Caco-2 (cell line): ENCODE results near the gene SEMA3F. TPM values are rescaled to one million over a fixed set of nuclear protein-coding genes. Genes with fewer than 3 reads are reported as not detected.

Experiments used
- BruUV-seq: library from RNA; stranded (reverse); fragments of 400-500 nt; replicated peaks from 2 replicates; lab custom pipeline; 2021; lab: Mats Ljungman, UMichigan
- CTCF ChIA-PET: fragments of 300-600 bp; sonication (Branson Sonifier 250); formaldehyde crosslinking; loops from one replicate; lab custom pipeline; 2022; ENCODE audit warnings: antibody characterized with exemption; lab: Charles Lee
- POLR2A ChIA-PET: fragments of 300-600 bp; sonication (Branson Sonifier 250); formaldehyde crosslinking; loops from one replicate; lab custom pipeline; 2022; ENCODE audit warnings: antibody characterized with exemption; lab: Charles Lee
- DNase-seq, 2 experiments: peaks; one replicate each; pipeline versions ENCODE4 v3.0.0 to v3.0.0-alpha.2; 2020 to 2022
- H3K27me3 ChIP-seq: replicated peaks from 2 replicates; pipeline ENCODE4 v1.6.0; 2011; ENCODE audit warnings: low read length; ENCODE audit not compliant: control insufficient read depth, insufficient read depth
- H3K36me3 ChIP-seq: 2 replicates; pipeline ENCODE4 v1.5.1; 2011; ENCODE audit warnings: low read length; ENCODE audit not compliant: control insufficient read depth, insufficient read depth
- H3K4me1 ChIP-seq: fragments of 250-450 bp; sonication (Bioruptor Pico); 2 replicates; pipeline ENCODE4 v1.5.1; 2020; ENCODE audit warnings: mild to moderate bottlenecking
- H3K4me3 ChIP-seq: 2 replicates; pipeline ENCODE4 v1.5.1; 2011; ENCODE audit warnings: low read depth, mild to moderate bottlenecking, control low read depth, low read length
- H3K9me3 ChIP-seq: fragments of 250-450 bp; sonication (Bioruptor Pico); 2 replicates; pipeline ENCODE4 v1.5.1; 2020; ENCODE audit warnings: mild to moderate bottlenecking, moderate library complexity
- H3K27ac Mint-ChIP-seq: one replicate; pipeline ENCODE4 v1.8.0; 2022; ENCODE audit warnings: mixed read lengths; ENCODE audit not compliant: unreplicated experiment
- H3K27me3 Mint-ChIP-seq: one replicate; pipeline ENCODE4 v1.8.0; 2022; ENCODE audit warnings: mixed read lengths; ENCODE audit not compliant: insufficient read depth, unreplicated experiment
- H3K36me3 Mint-ChIP-seq: one replicate; pipeline ENCODE4 v1.8.0; 2022; ENCODE audit warnings: mild to moderate bottlenecking, mixed read lengths; ENCODE audit not compliant: insufficient read depth, unreplicated experiment
- H3K4me1 Mint-ChIP-seq: one replicate; pipeline ENCODE4 v1.8.0; 2022; ENCODE audit warnings: low read depth, mixed read lengths; ENCODE audit not compliant: unreplicated experiment
- H3K4me3 Mint-ChIP-seq: one replicate; pipeline ENCODE4 v1.8.0; 2022; ENCODE audit warnings: mild to moderate bottlenecking, moderate library complexity, mixed read lengths; ENCODE audit not compliant: unreplicated experiment
- H3K9me3 Mint-ChIP-seq: one replicate; pipeline ENCODE4 v1.8.0; 2022; ENCODE audit warnings: mixed read lengths; ENCODE audit not compliant: unreplicated experiment
- intact Hi-C: fragments of 100-400 bp; cut with micrococcal nuclease; formaldehyde crosslinking; loops from one replicate; pipeline ENCODE4 v1.10.0; 2022; ENCODE audit not compliant: unreplicated experiment
- total RNA-seq: library from RNA; stranded (reverse); gene quantifications from 2 replicates; pipeline ENCODE4 v1.2.3, GENCODE V29; 2022
- TF ChIP-seq, protein P1 (sequence below), 2 experiments: fragments of 200-600 bp in 1 of 2; IDR thresholded peaks; 1 replicate in 1 of 2; 2 replicates in 1 of 2; pipeline versions ENCODE4 v1.5.1 to v1.8.0; 2011 to 2022; ENCODE audit warnings: antibody characterized with exemption in 1 of 2, control low read depth in 1 of 2, inconsistent platforms in 1 of 2, low read depth in 1 of 2, low read length in 1 of 2, mild to moderate bottlenecking in 1 of 2, moderate library complexity in 1 of 2; ENCODE audit not compliant: insufficient read depth in 1 of 2, severe bottlenecking in 1 of 2, unreplicated experiment in 1 of 2

SEMA3F gene
- total RNA-seq, 1 experiment from 2014 or later = 16.5 TPM

DNA sequence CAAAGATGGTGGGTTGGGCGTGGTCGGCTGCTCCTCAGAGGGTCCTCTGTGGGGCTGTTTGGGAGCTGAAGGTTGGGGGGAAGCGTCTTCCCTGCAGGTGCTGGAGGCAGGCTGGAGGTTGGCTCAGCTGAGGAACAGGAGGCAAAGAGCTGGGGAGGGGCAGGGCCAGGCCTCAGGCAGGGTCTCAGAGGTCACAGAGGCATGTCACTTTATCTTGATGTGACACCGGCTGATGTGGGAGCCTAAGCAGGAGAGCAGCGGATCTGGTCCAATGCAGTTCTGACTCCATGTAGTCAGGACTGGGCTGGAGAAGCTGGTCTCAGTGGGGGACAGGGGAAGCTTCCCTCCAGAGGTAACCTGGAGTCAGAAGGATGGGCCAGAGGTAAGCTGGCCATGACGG is 28.6 kb downstream of the SEMA3F start:
- H3K27me3 Mint-ChIP-seq = no peaks in the 10 kb centered on the region

DNA sequence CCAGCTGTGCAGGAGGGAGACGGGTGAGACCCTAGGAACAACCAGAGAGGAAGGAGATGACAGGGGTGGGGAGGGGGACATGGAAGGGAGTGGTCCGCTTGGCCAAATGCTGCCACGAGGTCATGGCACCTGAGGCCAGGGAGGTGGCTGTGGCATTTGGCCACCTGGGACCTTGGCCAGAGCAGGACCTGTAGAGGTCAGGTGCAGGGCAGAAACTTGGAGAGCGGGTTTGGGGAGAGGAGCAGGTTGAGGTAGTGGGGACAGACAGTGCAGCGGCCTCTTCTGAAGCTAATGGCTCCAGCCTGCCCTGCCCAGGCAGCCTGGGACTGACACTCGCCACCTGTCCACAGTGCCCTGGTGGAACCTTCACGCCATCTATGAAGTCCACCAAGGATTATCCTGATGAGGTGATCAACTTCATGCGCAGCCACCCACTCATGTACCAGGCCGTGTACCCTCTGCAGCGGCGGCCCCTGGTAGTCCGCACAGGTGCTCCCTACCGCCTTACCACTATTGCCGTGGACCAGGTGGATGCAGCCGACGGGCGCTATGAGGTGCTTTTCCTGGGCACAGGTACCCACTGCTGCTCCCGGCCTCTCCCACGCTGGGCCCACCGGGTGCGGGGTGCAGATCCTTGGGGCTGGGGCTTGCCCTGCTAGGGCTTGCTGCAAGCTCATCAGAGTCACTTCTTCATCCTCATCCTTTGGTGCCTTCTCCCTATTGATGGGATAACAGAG is 29.3 kb downstream of the SEMA3F start:
- peak in 1 of 2 experiments; percentile 57 for DNase-seq
- TF ChIP-seq, protein P1, sequence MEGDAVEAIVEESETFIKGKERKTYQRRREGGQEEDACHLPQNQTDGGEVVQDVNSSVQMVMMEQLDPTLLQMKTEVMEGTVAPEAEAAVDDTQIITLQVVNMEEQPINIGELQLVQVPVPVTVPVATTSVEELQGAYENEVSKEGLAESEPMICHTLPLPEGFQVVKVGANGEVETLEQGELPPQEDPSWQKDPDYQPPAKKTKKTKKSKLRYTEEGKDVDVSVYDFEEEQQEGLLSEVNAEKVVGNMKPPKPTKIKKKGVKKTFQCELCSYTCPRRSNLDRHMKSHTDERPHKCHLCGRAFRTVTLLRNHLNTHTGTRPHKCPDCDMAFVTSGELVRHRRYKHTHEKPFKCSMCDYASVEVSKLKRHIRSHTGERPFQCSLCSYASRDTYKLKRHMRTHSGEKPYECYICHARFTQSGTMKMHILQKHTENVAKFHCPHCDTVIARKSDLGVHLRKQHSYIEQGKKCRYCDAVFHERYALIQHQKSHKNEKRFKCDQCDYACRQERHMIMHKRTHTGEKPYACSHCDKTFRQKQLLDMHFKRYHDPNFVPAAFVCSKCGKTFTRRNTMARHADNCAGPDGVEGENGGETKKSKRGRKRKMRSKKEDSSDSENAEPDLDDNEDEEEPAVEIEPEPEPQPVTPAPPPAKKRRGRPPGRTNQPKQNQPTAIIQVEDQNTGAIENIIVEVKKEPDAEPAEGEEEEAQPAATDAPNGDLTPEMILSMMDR (IDR thresholded peaks at IDR 0.05; ENCODE audit: insufficient read depth in 1 of 2, low read depth in 1 of 2, low read length in 1 of 2, severe bottlenecking in 1 of 2, unreplicated experiment in 1 of 2) = no peak
- ChIA-PET POLR2A (no interaction called here), CTCF (no interaction called here)
- Mint-ChIP-seq H3K27ac (peak overlapping the region; percentile 42), H3K27me3 (no peaks in the 10 kb centered on the region), H3K4me3 (peak overlapping the region; percentile 6), H3K36me3 (peaks cover 26% of the 10 kb centered on the region), H3K4me1 (peaks cover 33% of the 10 kb centered on the region), H3K9me3 (no peaks in the 10 kb centered on the region)
- H3K4me3 ChIP-seq = no peak overlapping the region
- H3K9me3 ChIP-seq = no peaks in the 10 kb centered on the region
- intact Hi-C loops = no loop called here
- H3K4me1 ChIP-seq = peaks cover 51% of the 10 kb centered on the region
- BruUV-seq = no TSS peak
- H3K36me3 ChIP-seq = no peaks in the 10 kb centered on the region; the same call in 1 of the 2 replicates
- H3K27me3 ChIP-seq = no peaks in the 10 kb centered on the region

More for the DNA sequence above, 28.6 kb downstream of the SEMA3F start:
- TF ChIP-seq, protein P1 (IDR thresholded peaks at IDR 0.05; ENCODE audit: insufficient read depth in 1 of 2, low read depth in 1 of 2, low read length in 1 of 2, severe bottlenecking in 1 of 2, unreplicated experiment in 1 of 2) = no peak
- Histone ChIP-seq H3K27me3 (no peaks in the 10 kb centered on the region), H3K4me3 (no peak overlapping the region), H3K9me3 (no peaks in the 10 kb centered on the region), H3K4me1 (peaks cover 53% of the 10 kb centered on the region), H3K36me3 (no peaks in the 10 kb centered on the region; the same call in 1 of the 2 replicates)
- intact Hi-C loops = no loop called here
- no TSS peak for BruUV-seq
- Mint-ChIP-seq H3K4me3 (peak overlapping the region; percentile 6), H3K4me1 (peaks cover 34% of the 10 kb centered on the region), H3K9me3 (no peaks in the 10 kb centered on the region), H3K36me3 (peaks cover 26% of the 10 kb centered on the region), H3K27ac (peak overlapping the region; percentile 42)
- CTCF ChIA-PET = interaction anchor here (0.8 to 2.4 kb wide), 2 partner anchors 12 to 63 kb away, joined by 3 to 7 read pairs; no protein-coding TSS in a partner anchor
- POLR2A ChIA-PET = no interaction called here
- peak in 1 of 2 experiments; percentile 57 for DNase-seq

DNA sequence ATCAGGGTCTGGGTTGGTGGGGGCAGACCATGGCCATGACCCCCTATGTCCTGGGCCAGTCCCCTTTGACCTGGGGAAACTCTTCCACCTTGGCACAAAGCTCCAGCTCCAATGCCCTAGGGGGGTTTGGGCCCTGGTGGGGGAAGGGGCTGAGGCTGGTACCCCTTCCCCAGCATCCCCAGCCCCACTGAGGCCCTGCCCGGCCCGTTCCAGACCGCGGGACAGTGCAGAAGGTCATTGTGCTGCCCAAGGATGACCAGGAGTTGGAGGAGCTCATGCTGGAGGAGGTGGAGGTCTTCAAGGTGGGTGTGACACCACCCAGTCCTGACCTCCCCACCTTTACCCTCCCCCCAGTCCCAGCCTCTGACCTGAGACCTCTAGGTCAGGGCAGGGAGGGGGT is 30.1 kb downstream of the SEMA3F start:
- H3K4me1 Mint-ChIP-seq = peaks cover 24% of the 10 kb centered on the region
- POLR2A ChIA-PET = no interaction called here

More for the DNA sequence above, 30.1 kb downstream of the SEMA3F start:
- no peaks in the 10 kb centered on the region for H3K27me3 ChIP-seq
- Mint-ChIP-seq H3K9me3 (no peaks in the 10 kb centered on the region), H3K27me3 (no peaks in the 10 kb centered on the region), H3K27ac (no peak overlapping the region), H3K4me3 (no peak overlapping the region), H3K36me3 (peaks cover 26% of the 10 kb centered on the region)
- peaks cover 45% of the 10 kb centered on the region for H3K4me1 ChIP-seq
- no peaks in the 10 kb centered on the region; the same call in 1 of the 2 replicates for H3K36me3 ChIP-seq
- no peak for DNase-seq
- no peak overlapping the region for H3K4me3 ChIP-seq
- no peaks in the 10 kb centered on the region for H3K9me3 ChIP-seq
- TF ChIP-seq, protein P1 (IDR thresholded peaks at IDR 0.05; ENCODE audit: insufficient read depth in 1 of 2, low read depth in 1 of 2, low read length in 1 of 2, severe bottlenecking in 1 of 2, unreplicated experiment in 1 of 2) = no peak
- CTCF ChIA-PET = no interaction called here
- no TSS peak for BruUV-seq
- intact Hi-C loops = no loop called here
